Motor neuron (in vitro differentiated cells): ENCODE results near the gene ZSWIM5. TPM values are rescaled to one million over a fixed set of nuclear protein-coding genes. Genes with fewer than 3 reads are reported as not detected.

ENCODE experiments used
- ATAC-seq, 8 experiments: fragments of 200-7000 bp; cut with Tn5 transposase; replicated peaks in 6 of 8; 2 replicates each; pipeline ENCODE4 v1.8.0; 2021; ENCODE audit warnings: mild to moderate bottlenecking in 8 of 8, moderate library complexity in 8 of 8
- H3K27ac ChIP-seq, 2 donors: fragments of 250-450 bp; sonication (Bioruptor Pico); 2 replicates each; pipeline ENCODE4 v1.9.0; 2021; ENCODE audit warnings: antibody characterized with exemption in 2 of 2, mild to moderate bottlenecking in 2 of 2, moderate library complexity in 1 of 2
- H3K4me1 ChIP-seq, 2 donors: fragments of 250-450 bp; sonication (Bioruptor Pico); replicated peaks in 1 of 2; 2 replicates each; pipeline ENCODE4 v1.6.1; 2021; ENCODE audit warnings: antibody characterized with exemption in 2 of 2, mild to moderate bottlenecking in 2 of 2, moderate library complexity in 1 of 2
- H3K4me3 ChIP-seq, 5 donors: fragments of 250-450 bp; sonication (Bioruptor Pico); 2 replicates each; pipeline ENCODE4 v1.9.0; 2021; ENCODE audit warnings: antibody characterized with exemption in 5 of 5, mild to moderate bottlenecking in 5 of 5, moderate library complexity in 4 of 5
- WGBS, 10 experiments: fragments of 450-650 bp; shearing (Covaris generic); methylation state at CpG; one replicate each; pipeline ENCODE4 v1.0.0; 2022; 5-methylcytosine and 5-hydroxymethylcytosine counted together
- in situ Hi-C, 9 experiments: fragments of 400-800 bp; cut with MboI; loops; one replicate each; pipeline ENCODE4 v1.15.0; 2021; ENCODE audit warnings: low sequenced_read_pairs in 9 of 9, low pct_unique_long_range_greater_than_20kb in 2 of 9; ENCODE audit not compliant: unreplicated experiment in 9 of 9
- total RNA-seq, 8 experiments: library from RNA; unstranded; fragments of 300-600 nt; gene quantifications; 2 replicates each; pipeline versions ENCODE4 v1.2.3 to v1.2.4, GENCODE V29; 2022

Gene ZSWIM5
- total RNA-seq, 8 experiments from 2014 or later, result 0.35 to 30.9 (median 15.2) TPM

GRCh38 chr1:45043094-45043493 lies 163.3 kb downstream of the ZSWIM5 start:
- H3K27ac ChIP-seq, result no peak overlapping the region
- in situ Hi-C loops, result no loop called here
- 71 to 100% (median 83%) methylated on average over 1 to 5 of the region's 5 CpGs; no CpG with 5 or more reads in 1 of the 10 experiments for WGBS, 10 experiments
- no peaks in the 10 kb centered on the region for H3K4me1 ChIP-seq
- no peak overlapping the region for H3K4me3 ChIP-seq
- no peak for ATAC-seq

- ATAC-seq, result no peak
- Histone ChIP-seq H3K27ac (no peak overlapping the region), H3K4me1 (no peaks in the 10 kb centered on the region), H3K4me3 (no peak overlapping the region)
- WGBS, 10 experiments, result 62 to 100% (median 88%) methylated on average over 1 to 5 of the region's 5 CpGs; no CpG with 5 or more reads in 1 of the 10 experiments
- in situ Hi-C loops, result no loop called here
Observed at GRCh38 chr1:45040297-45040696, 166.1 kb downstream of the ZSWIM5 start.

GRCh38 chr1:45038661-45039364 lies 167.6 kb downstream of the ZSWIM5 start:
- ATAC-seq, result no peak
- no peaks in the 10 kb centered on the region for H3K4me1 ChIP-seq
- WGBS, 10 experiments, result 0 to 97% (median 90%) methylated on average over 1 to 8 of the region's 8 CpGs; no CpG with 5 or more reads in 3 of the 10 experiments
- no peak overlapping the region for H3K27ac ChIP-seq
- no peak overlapping the region for H3K4me3 ChIP-seq
- in situ Hi-C loops, result no loop called here

- Histone ChIP-seq H3K4me1 (no peaks in the 10 kb centered on the region), H3K27ac (no peak overlapping the region), H3K4me3 (no peak overlapping the region)
- in situ Hi-C loops, result no loop called here
- WGBS, 10 experiments, result 14 to 100% (median 86%) methylated on average over 1 to 2 of the region's 2 CpGs; no CpG with 5 or more reads in 1 of the 10 experiments
- ATAC-seq, result no peak
Observed at GRCh38 chr1:45038240-45038639, 168.2 kb downstream of the ZSWIM5 start.

- Histone ChIP-seq H3K27ac (no peak overlapping the region), H3K4me1 (no peaks in the 10 kb centered on the region), H3K4me3 (no peak overlapping the region)
- in situ Hi-C loops, result no loop called here
- ATAC-seq, result peak in 2 of 8 experiments; percentile 28 to 47
Observed at GRCh38 chr1:45037456-45037855, 168.9 kb downstream of the ZSWIM5 start.

GRCh38 chr1:45035631-45036301 lies 170.6 kb downstream of the ZSWIM5 start:
- in situ Hi-C loops, result no loop called here
- 50 to 96% (median 85%) methylated on average over 1 to 7 of the region's 7 CpGs; no CpG with 5 or more reads in 1 of the 10 experiments for WGBS, 10 experiments
- no peak for ATAC-seq
- Histone ChIP-seq H3K4me1 (no peaks in the 10 kb centered on the region), H3K4me3 (no peak overlapping the region), H3K27ac (no peak overlapping the region)

DNA sequence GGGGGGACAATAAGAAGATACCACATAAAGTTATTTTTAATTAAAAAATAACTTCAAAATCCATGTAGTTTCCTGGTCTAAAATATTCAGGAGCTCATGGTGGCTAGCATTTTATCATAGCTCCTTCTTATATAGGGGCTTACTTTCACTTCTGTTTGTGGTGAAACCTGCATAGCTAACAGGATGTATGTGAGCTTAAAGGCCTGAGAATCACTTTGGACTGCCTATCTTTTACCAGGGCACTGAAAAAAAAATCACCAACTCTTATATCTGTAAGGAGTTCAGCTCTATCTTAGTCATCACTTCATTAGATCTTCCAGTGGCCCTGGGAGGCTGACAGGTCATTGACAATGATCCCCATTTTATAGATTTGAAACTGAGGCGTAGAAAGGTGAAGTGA lies 173.0 kb downstream of the ZSWIM5 start:
- WGBS, 10 experiments, result 33 to 100% (median 100%) methylated on average over 1 of the region's 1 CpG; no CpG with 5 or more reads in 5 of the 10 experiments
- no peak overlapping the region for H3K4me3 ChIP-seq
- no peak for ATAC-seq
- in situ Hi-C loops, result no loop called here
- H3K4me1 ChIP-seq, result no peaks in the 10 kb centered on the region
- H3K27ac ChIP-seq, result no peak overlapping the region

DNA sequence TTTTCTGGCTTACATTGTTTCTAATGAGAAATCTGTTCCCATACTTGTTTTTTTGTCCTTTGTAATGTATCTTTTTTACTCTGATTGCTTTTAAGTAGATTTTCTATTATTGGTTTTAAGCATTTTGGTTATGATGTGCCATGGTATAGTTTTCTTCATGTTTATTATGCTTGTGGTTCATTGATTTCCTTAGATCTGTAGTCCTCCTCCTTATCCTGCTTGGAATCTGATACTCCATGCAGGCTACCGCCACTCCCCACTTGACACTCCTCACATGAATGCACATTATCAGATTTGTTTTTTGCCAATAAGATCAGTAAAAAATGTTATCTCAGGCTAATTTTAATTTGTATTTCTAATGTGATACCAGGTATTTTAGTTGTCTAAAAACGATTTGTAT lies 173.6 kb downstream of the ZSWIM5 start:
- Histone ChIP-seq H3K4me3 (no peak overlapping the region), H3K4me1 (no peaks in the 10 kb centered on the region), H3K27ac (no peak overlapping the region)
- ATAC-seq, result peak in 1 of 8 experiments; percentile 23
- in situ Hi-C loops, result no loop called here
- WGBS, 10 experiments, result 0 to 72% (median 65%) methylated on average over 1 to 2 of the region's 2 CpGs; no CpG with 5 or more reads in 1 of the 10 experiments

- ATAC-seq, result peak in 2 of 8 experiments; percentile 72 to 89
- Histone ChIP-seq H3K4me3 (no peak overlapping the region), H3K4me1 (no peaks in the 10 kb centered on the region), H3K27ac (no peak overlapping the region)
- in situ Hi-C loops, result loop anchor here in 2 of 9 experiments (10.0 kb wide), 1 partner anchor 268 kb away; no protein-coding TSS in a partner anchor
- 0 to 100% (median 95%) methylated on average over 1 of the region's 1 CpG; no CpG with 5 or more reads in 2 of the 10 experiments for WGBS, 10 experiments
Observed at GRCh38 chr1:45026446-45026845, 180.0 kb downstream of the ZSWIM5 start.

- Histone ChIP-seq H3K4me3 (no peak overlapping the region), H3K4me1 (no peaks in the 10 kb centered on the region), H3K27ac (no peak overlapping the region)
- no peak for ATAC-seq
- in situ Hi-C loops, result loop anchor here in 8 of 9 experiments (10.0 to 25.0 kb wide), 5 partner anchors 186 to 464 kb away; partner anchors contain the start of genes TESK2 (in 3 of the 8) and PTCH2 (in 1 of the 8)
- 11 to 100% (median 80%) methylated on average over 1 of the region's 1 CpG for WGBS, 10 experiments
Observed at GRCh38 chr1:45023663-45024062, 182.7 kb downstream of the ZSWIM5 start.

- Histone ChIP-seq H3K27ac (no peak overlapping the region), H3K4me3 (no peak overlapping the region), H3K4me1 (peaks cover 4 to 6% of the 10 kb centered on the region in 2 donors)
- in situ Hi-C loops, result loop anchor here in 6 of 9 experiments (10.0 to 25.0 kb wide), 5 partner anchors 181 to 469 kb away; partner anchors contain the start of genes TESK2 (in 3 of the 6) and PTCH2 (in 1 of the 6)
- peak in 7 of 8 experiments; percentile 26 to 93 (median 68) for ATAC-seq
- WGBS, 10 experiments, result 0 to 94% (median 73%) methylated on average over 1 to 16 of the region's 16 CpGs; no CpG with 5 or more reads in 4 of the 10 experiments
Observed at GRCh38 chr1:45018599-45019230, 187.7 kb downstream of the ZSWIM5 start.

DNA sequence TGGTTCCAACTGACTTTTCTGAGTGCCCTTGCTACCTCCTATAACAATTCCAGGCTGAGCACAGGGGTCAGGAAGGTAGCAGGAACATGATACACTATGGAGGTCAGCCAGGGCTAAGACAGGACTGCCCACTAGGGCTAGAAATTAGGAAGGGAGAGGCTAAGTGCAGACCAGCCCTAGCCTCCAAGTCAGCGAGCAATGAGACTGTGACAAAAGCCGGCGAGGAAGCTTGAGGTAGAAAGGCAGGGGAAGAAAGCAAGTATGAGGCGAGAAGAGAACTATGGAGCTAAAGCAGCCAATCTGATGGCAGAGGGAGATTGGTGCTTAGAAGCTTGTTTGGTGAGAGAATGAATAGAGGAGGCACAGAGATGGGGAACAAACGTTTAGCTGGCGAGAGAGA lies 189.6 kb downstream of the ZSWIM5 start:
- no peak overlapping the region for H3K4me3 ChIP-seq
- no peak for ATAC-seq
- H3K27ac ChIP-seq, result no peak overlapping the region
- H3K4me1 ChIP-seq, result peaks cover 4 to 13% of the 10 kb centered on the region in 2 donors
- in situ Hi-C loops, result loop anchor here in 6 of 9 experiments (10.0 to 25.0 kb wide), 5 partner anchors 179 to 471 kb away; partner anchors contain the start of genes TESK2 (in 3 of the 6) and PTCH2 (in 1 of the 6)
- 40 to 89% (median 75%) methylated on average over 2 to 6 of the region's 6 CpGs; no CpG with 5 or more reads in 2 of the 10 experiments for WGBS, 10 experiments
